HepG2 (cell line): ENCODE data around the gene EIF5A. TPM values are rescaled to one million over a fixed set of nuclear protein-coding genes. Genes with fewer than 3 reads are reported as not detected.

ENCODE experiments used
- ATAC-seq: fragments of 200-7000 bp; cut with Tn5 transposase; 3 replicates; pipeline ENCODE4 v1.9.1; 2020; ENCODE audit warnings: mild to moderate bottlenecking, moderate library complexity
- BruUV-seq: library from RNA; stranded (reverse); fragments of 400-500 nt; replicated peaks from 2 replicates; lab custom pipeline; 2021; lab: Mats Ljungman, UMichigan
- CTCF ChIA-PET: fragments of 300-600 bp; formaldehyde crosslinking; extraction: SDS; loops from one replicate; lab custom pipeline; 2021; ENCODE audit warnings: low total read pairs, inconsistent platforms, low intra/inter-chr PET ratio; lab: Yijun Ruan, JAX
- POLR2A ChIA-PET: fragments of 350-600 bp; sonication (Branson Sonifier 250); formaldehyde crosslinking; loops from one replicate; lab custom pipeline; 2020; ENCODE audit warnings: antibody characterized with exemption, inconsistent platforms; lab: Yijun Ruan, JAX
- DNase-seq: peaks from one replicate; pipeline ENCODE4 v3.0.0-alpha.2; 2015; ENCODE audit warnings: low spot score
- FAIRE-seq: peaks from 3 replicates; lab custom pipeline; 2011; peaks lifted over from hg19 to GRCh38; lab: Jason Lieb, UNC
- H2AFZ ChIP-seq: one replicate; pipeline ENCODE4 v1.6.1; 2011; ENCODE audit warnings: low read length, inconsistent platforms
- H3K27ac ChIP-seq: fragments of 300-600 bp; 3 replicates; pipeline ENCODE4 v1.8.0; 2011; ENCODE audit warnings: mixed run types, mild to moderate bottlenecking, mixed read lengths, low read length, inconsistent platforms; ENCODE audit not compliant: insufficient read depth; ENCODE audit errors: extremely low read length
- H3K27me3 ChIP-seq, 2 experiments: fragments of 200-600 bp in 1 of 2; 2 replicates in 1 of 2; 3 replicates in 1 of 2; pipeline versions ENCODE4 v1.6.0 to v1.8.0; 2011; ENCODE audit warnings: low read length in 2 of 2, mild to moderate bottlenecking in 2 of 2, moderate library complexity in 2 of 2, inconsistent platforms in 1 of 2; ENCODE audit not compliant: insufficient read depth in 2 of 2, control insufficient read depth in 1 of 2
- H3K36me3 ChIP-seq, 2 experiments: fragments of 200-600 bp in 1 of 2; replicated peaks in 1 of 2; 2 replicates in 1 of 2; 3 replicates in 1 of 2; pipeline versions ENCODE4 v1.5.1 to v1.8.0; 2011; ENCODE audit warnings: low read length in 2 of 2, inconsistent platforms in 1 of 2; ENCODE audit not compliant: insufficient read depth in 2 of 2, control insufficient read depth in 1 of 2
- H3K4me1 ChIP-seq: 2 replicates; pipeline ENCODE4 v1.5.1; 2012; ENCODE audit warnings: low read length, inconsistent platforms; ENCODE audit not compliant: insufficient read depth
- H3K4me2 ChIP-seq: 2 replicates; pipeline ENCODE4 v1.6.0; 2011; ENCODE audit warnings: low read depth, low read length, inconsistent platforms
- H3K4me3 ChIP-seq, 3 experiments: fragments of 200-600 bp in 1 of 3; sonication (generic), shearing (Covaris generic) in 1 of 3; replicated peaks in 1 of 3; 2 replicates each; pipeline ENCODE4 v1.5.1; 2011 to 2016; ENCODE audit warnings: low read length in 3 of 3, inconsistent platforms in 2 of 3, low read depth in 2 of 3, mild to moderate bottlenecking in 2 of 3, control low read depth in 1 of 3, mixed read lengths in 1 of 3; ENCODE audit not compliant: insufficient read depth in 1 of 3
- H3K79me2 ChIP-seq: one replicate; pipeline ENCODE4 v1.6.1; 2011; ENCODE audit warnings: low read length, inconsistent platforms; ENCODE audit not compliant: insufficient read depth
- H3K9ac ChIP-seq: 2 replicates; pipeline ENCODE4 v1.6.0; 2011; ENCODE audit warnings: mild to moderate bottlenecking, low read depth, low read length, inconsistent platforms; ENCODE audit not compliant: insufficient read depth
- H3K9me3 ChIP-seq: 2 replicates; pipeline ENCODE4 v1.5.1; 2012; ENCODE audit warnings: mild to moderate bottlenecking, low read length
- H4K20me1 ChIP-seq: 2 replicates; pipeline ENCODE4 v1.6.0; 2011; ENCODE audit warnings: inconsistent platforms, mild to moderate bottlenecking, low read length, moderate library complexity; ENCODE audit not compliant: insufficient read depth
- ARID2 ChIP-seq: sonication (generic); formaldehyde crosslinking; IDR thresholded peaks from 2 replicates; pipeline ENCODE4 v1.8.1; 2022; ENCODE audit warnings: mild to moderate bottlenecking, missing genetic modification reagents, borderline replicate concordance
- DNMT3B ChIP-seq: conservative IDR thresholded peaks from 2 replicates; pipeline ENCODE4 v1.6.1; 2016; ENCODE audit warnings: missing biosample characterization, control low read depth
- FOXJ3 ChIP-seq: sonication (generic); formaldehyde crosslinking; IDR thresholded peaks from 2 replicates; pipeline ENCODE4 v1.4.0; 2020; ENCODE audit warnings: missing genetic modification reagents, mild to moderate bottlenecking, borderline replicate concordance
- FOXP1 ChIP-seq, 2 experiments: fragments of 450-650 bp in 1 of 2; IDR thresholded peaks; 2 replicates each; pipeline ENCODE4 v1.6.1; 2017 to 2018; ENCODE audit warnings: antibody characterized with exemption in 1 of 2
- KIAA2018 ChIP-seq: sonication (generic); formaldehyde crosslinking; IDR thresholded peaks from 2 replicates; pipeline ENCODE4 v1.5.0; 2020; ENCODE audit warnings: mild to moderate bottlenecking, missing genetic modification reagents, borderline replicate concordance
- KLF6 ChIP-seq: IDR thresholded peaks from 2 replicates; pipeline ENCODE4 v1.8.0; 2016; ENCODE audit warnings: missing biosample characterization, missing genetic modification reagents
- MED13 ChIP-seq: sonication (generic); formaldehyde crosslinking; IDR thresholded peaks from 2 replicates; pipeline ENCODE4 v1.5.0; 2020; ENCODE audit warnings: missing genetic modification reagents
- MXI1 ChIP-seq: IDR thresholded peaks from 3 replicates; pipeline ENCODE4 v1.6.1; 2012; ENCODE audit warnings: low read depth, low read length, inconsistent platforms, borderline replicate concordance
- NAIF1 ChIP-seq: sonication (generic); formaldehyde crosslinking; IDR thresholded peaks from 2 replicates; pipeline ENCODE4 v1.5.0; 2020; ENCODE audit warnings: mild to moderate bottlenecking, missing genetic modification reagents, borderline replicate concordance
- PAX8 ChIP-seq: sonication (generic); formaldehyde crosslinking; IDR thresholded peaks from 2 replicates; pipeline ENCODE4 v1.8.0; 2022; ENCODE audit warnings: mild to moderate bottlenecking, missing genetic modification reagents, borderline replicate concordance
- TBX2 ChIP-seq: sonication (generic); formaldehyde crosslinking; IDR thresholded peaks from 2 replicates; pipeline ENCODE4 v1.5.0; 2020; ENCODE audit warnings: missing genetic modification reagents, mild to moderate bottlenecking, borderline replicate concordance
- THRA ChIP-seq: sonication (generic); formaldehyde crosslinking; IDR thresholded peaks from 2 replicates; pipeline ENCODE4 v1.4.0; 2020; ENCODE audit warnings: missing genetic modification reagents, borderline replicate concordance
- ZFAT ChIP-seq: sonication (generic); formaldehyde crosslinking; conservative IDR thresholded peaks from 2 replicates; pipeline ENCODE4 v1.8.1; 2023; ENCODE audit warnings: missing genetic modification reagents, inconsistent platforms
- ZGPAT ChIP-seq: IDR thresholded peaks from 2 replicates; pipeline ENCODE4 v1.6.1; 2016; ENCODE audit warnings: mild to moderate bottlenecking
- ZNF501 ChIP-seq: sonication (generic); formaldehyde crosslinking; IDR thresholded peaks from 2 replicates; pipeline ENCODE4 v1.5.1; 2020; ENCODE audit warnings: mild to moderate bottlenecking, moderate library complexity, missing genetic modification reagents
- WGBS: methylation state at CpG from one replicate; pipeline ENCODE4 v1.1.6; 2017; ENCODE audit warnings: low lambda C conversion rate; 5-methylcytosine and 5-hydroxymethylcytosine counted together
- in situ Hi-C: cut with HindIII; loops from 2 replicates; pipeline ENCODE4 v1.10.0; 2017; ENCODE audit warnings: low pct_unique_long_range_greater_than_20kb; ENCODE audit not compliant: extremely low pct_ligation_motif_present
- intact Hi-C: fragments of 100-400 bp; cut with micrococcal nuclease; formaldehyde crosslinking; loops from one replicate; pipeline ENCODE4 v1.10.0; 2022; ENCODE audit not compliant: unreplicated experiment
- polyA plus RNA-seq, 8 experiments: library from polyadenylated mRNA; depleted of rRNA in 3 of 8; stranded (reverse) in 7 of 8; unstranded in 1 of 8; fragments of >200 nt; fragmentation: Illumina TruSeq in 4 of 8; extraction: Trizol in 4 of 8; gene quantifications; 2 replicates each; pipeline versions ENCODE4 v1.2.1 to v1.2.3, GENCODE V29; 2011 to 2016; ENCODE audit warnings: low read depth in 4 of 8, missing spikeins in 1 of 8, mixed read lengths in 1 of 8; ENCODE audit not compliant: insufficient read depth in 1 of 8
- total RNA-seq, 5 experiments: library from RNA; depleted of rRNA; stranded (reverse); fragments of >200 nt; fragmentation: Illumina TruSeq; extraction: Trizol; gene quantifications; 2 replicates each; pipeline ENCODE4 v1.2.3, GENCODE V29; 2016; ENCODE audit warnings: low read depth in 1 of 5

EIF5A gene
- total and polyA plus RNA-seq, 2 of the 13 experiments (the other 11 are each of a cell fraction or from before 2014, with no cell fraction given) = 319 to 337 TPM

- no peak overlapping the region for H3K27ac ChIP-seq
- BruUV-seq = no TSS peak
- no peak overlapping the region for H3K9ac ChIP-seq
- no peaks in the 10 kb centered on the region for H3K9me3 ChIP-seq
- WGBS = 44% methylated on average over 6 of the region's 11 CpGs
- peaks cover 0 to 11% of the 10 kb centered on the region in 2 experiments; a peak in 2 of 5 replicates for H3K27me3 ChIP-seq
- POLR2A ChIA-PET = interaction anchor here (3.7 kb wide), 1 partner anchor 9 kb away, joined by 35 read pairs; the partner anchor contains the start of gene SLC2A4
- no peak overlapping the region for H3K4me2 ChIP-seq
- H2AFZ ChIP-seq = no peak overlapping the region
- DNase-seq (no peak), FAIRE-seq (no peak), ATAC-seq (no peak)
- peaks cover 30% of the 10 kb centered on the region for H3K4me1 ChIP-seq
- H3K36me3 ChIP-seq = peaks cover 0 to under 1% of the 10 kb centered on the region in 2 experiments; a peak in 1 of 5 replicates
- CTCF ChIA-PET = no interaction called here
- H3K4me3 ChIP-seq = no peak overlapping the region
- H3K79me2 ChIP-seq = no peaks in the 10 kb centered on the region
- in situ Hi-C loops (no loop called here), intact Hi-C loops (no loop called here)
- no peaks in the 10 kb centered on the region for H4K20me1 ChIP-seq
- TF ChIP-seq NAIF1 (CRISPR knock-in tag) (no peak), THRA (CRISPR knock-in tag) (no peak), PAX8 (CRISPR knock-in tag) (no peak), ZGPAT (no peak), ARID2 (CRISPR knock-in tag) (no peak), ZFAT (no peak), TBX2 (no peak), ZNF501 (CRISPR knock-in tag) (no peak), DNMT3B (CRISPR knock-in tag) (no peak), MED13 (CRISPR knock-in tag) (no peak), FOXJ3 (no peak), MXI1 (no peak), FOXP1 (IDR thresholded peaks at IDR 0.05) (no peak), FOXP1 (CRISPR knock-in tag; IDR thresholded peaks at IDR 0.05) (no peak), KIAA2018 (CRISPR knock-in tag) (no peak), KLF6 (CRISPR knock-in tag) (no peak)
Observed at GRCh38 chr17:7290685-7291084, 16.7 kb upstream of the EIF5A start.
